IMR-90 (cell line): ENCODE results near the gene CMBL. TPM values are rescaled to one million over a fixed set of nuclear protein-coding genes. Genes with fewer than 3 reads are reported as not detected.

Experiments
- ATAC-seq: fragments of 200-7000 bp; cut with Tn5 transposase; 2 replicates; pipeline ENCODE4 v1.9.1; 2020; ENCODE audit warnings: low read depth, mild to moderate bottlenecking, moderate library complexity
- BruUV-seq: library from RNA; stranded (reverse); fragments of 400-500 nt; replicated peaks from 2 replicates; lab custom pipeline; 2021; lab: Mats Ljungman, UMichigan
- CTCF ChIA-PET: fragments of 300-600 bp; formaldehyde crosslinking; extraction: SDS; loops from one replicate; lab custom pipeline; 2021; ENCODE audit warnings: antibody characterized with exemption; lab: Yijun Ruan, JAX
- POLR2A ChIA-PET: fragments of 300-600 bp; sonication (Branson Sonifier 250); formaldehyde crosslinking; loops from one replicate; lab custom pipeline; 2022; ENCODE audit warnings: antibody characterized with exemption; ENCODE audit not compliant: unreplicated experiment; lab: Charles Lee
- DNase-seq: peaks from one replicate; pipeline ENCODE4 v3.0.0; 2013
- H2AFZ ChIP-seq: replicated peaks from 2 replicates; pipeline ENCODE3; 2013; ENCODE audit warnings: low read length, mild to moderate bottlenecking; ENCODE audit not compliant: poor library complexity
- H2AK5ac ChIP-seq: 2 replicates; pipeline ENCODE4 v1.6.1; 2013; ENCODE audit warnings: low read depth, low read length, inconsistent platforms
- H2AK9ac ChIP-seq: replicated peaks from 2 replicates; pipeline ENCODE3; 2013; ENCODE audit warnings: mild to moderate bottlenecking, low read depth, low read length, moderate library complexity; ENCODE audit not compliant: poor library complexity
- H2BK120ac ChIP-seq: 2 replicates; pipeline ENCODE4 v1.6.1; 2013; ENCODE audit warnings: low read depth, low read length, inconsistent platforms
- H2BK15ac ChIP-seq: 3 replicates; pipeline ENCODE4 v1.6.1; 2013; ENCODE audit warnings: low read depth, low read length, inconsistent platforms
- H2BK20ac ChIP-seq: 2 replicates; pipeline ENCODE4 v1.6.1; 2013; ENCODE audit warnings: low read depth, mild to moderate bottlenecking, inconsistent platforms, low read length, moderate library complexity
- H2BK5ac ChIP-seq: 2 replicates; pipeline ENCODE4 v1.6.1; 2013; ENCODE audit warnings: mild to moderate bottlenecking, low read depth, low read length, inconsistent platforms; ENCODE audit not compliant: poor library complexity, severe bottlenecking
- H3K14ac ChIP-seq: replicated peaks from 2 replicates; pipeline ENCODE4 v1.6.1; 2013; ENCODE audit warnings: low read depth, low read length, inconsistent platforms
- H3K18ac ChIP-seq: 2 replicates; pipeline ENCODE4 v1.6.1; 2013; ENCODE audit warnings: low read depth, low read length, control low read depth
- H3K23ac ChIP-seq: 2 replicates; pipeline ENCODE4 v1.6.1; 2013; ENCODE audit warnings: low read depth, low read length, inconsistent platforms
- H3K27ac ChIP-seq: 2 replicates; pipeline ENCODE4 v1.5.1; 2013; ENCODE audit warnings: mild to moderate bottlenecking, control low read depth, low read length; ENCODE audit not compliant: insufficient read depth
- H3K27me3 ChIP-seq: 2 replicates; pipeline ENCODE4 v1.6.1; 2013; ENCODE audit warnings: low read length; ENCODE audit not compliant: control insufficient read depth, insufficient read depth
- H3K36me3 ChIP-seq: 2 replicates; pipeline ENCODE4 v1.6.1; 2013; ENCODE audit warnings: low read length, mixed read lengths; ENCODE audit not compliant: control insufficient read depth, insufficient read depth
- H3K4ac ChIP-seq: 2 replicates; pipeline ENCODE4 v1.6.1; 2013; ENCODE audit warnings: low read depth, low read length, inconsistent platforms
- H3K4me1 ChIP-seq: 2 replicates; pipeline ENCODE4 v1.6.1; 2013; ENCODE audit warnings: low read length, mixed read lengths; ENCODE audit not compliant: control insufficient read depth, insufficient read depth
- H3K4me2 ChIP-seq: 2 replicates; pipeline ENCODE4 v1.6.1; 2013; ENCODE audit warnings: low read depth, mild to moderate bottlenecking, control low read depth, low read length, moderate library complexity
- H3K4me3 ChIP-seq: 2 replicates; pipeline ENCODE4 v1.5.1; 2013; ENCODE audit warnings: low read depth, mild to moderate bottlenecking, control low read depth, low read length, moderate library complexity; ENCODE audit not compliant: insufficient read depth
- H3K56ac ChIP-seq: 2 replicates; pipeline ENCODE4 v1.6.1; 2013; ENCODE audit warnings: low read length, inconsistent platforms; ENCODE audit not compliant: insufficient read depth; ENCODE audit errors: extremely low read depth
- H3K79me1 ChIP-seq, 2 experiments: 2 replicates each; pipeline ENCODE4 v1.6.1; 2013; ENCODE audit warnings: low read length in 2 of 2, inconsistent platforms in 1 of 2, low read depth in 1 of 2
- H3K9ac ChIP-seq: 2 replicates; pipeline ENCODE4 v1.6.1; 2013; ENCODE audit warnings: low read depth, low read length, control low read depth
- H3K9me1 ChIP-seq: 2 replicates; pipeline ENCODE4 v1.6.1; 2013; ENCODE audit warnings: low read length, inconsistent platforms; ENCODE audit not compliant: insufficient read depth
- H3K9me3 ChIP-seq: 2 replicates; pipeline ENCODE4 v1.6.1; 2013; ENCODE audit warnings: low read length; ENCODE audit not compliant: control insufficient read depth, insufficient read depth
- H4K20me1 ChIP-seq: 2 replicates; pipeline ENCODE4 v1.6.1; 2013; ENCODE audit warnings: low read length, inconsistent platforms; ENCODE audit not compliant: insufficient read depth
- H4K5ac ChIP-seq: 2 replicates; pipeline ENCODE4 v1.6.1; 2013; ENCODE audit warnings: mild to moderate bottlenecking, low read depth, low read length, control low read depth
- H4K8ac ChIP-seq, 2 experiments: 2 replicates each; pipeline ENCODE4 v1.6.1; 2013; ENCODE audit warnings: low read depth in 2 of 2, low read length in 2 of 2, control low read depth in 1 of 2, inconsistent platforms in 1 of 2
- H4K91ac ChIP-seq: 2 replicates; pipeline ENCODE4 v1.6.1; 2013; ENCODE audit warnings: low read depth, low read length, inconsistent platforms; ENCODE audit not compliant: insufficient read depth
- MAFK ChIP-seq: IDR thresholded peaks from 2 replicates; pipeline ENCODE4 v1.6.1; 2012; ENCODE audit warnings: low read depth, low read length, improper control_type of control experiment
- MAZ ChIP-seq: IDR thresholded peaks from 2 replicates; pipeline ENCODE4 v1.6.1; 2012; ENCODE audit warnings: low read depth, mild to moderate bottlenecking, low read length, improper control_type of control experiment, moderate library complexity, borderline replicate concordance
- NFE2L2 ChIP-seq: fragments of 150-350 bp; IDR thresholded peaks from 2 replicates; pipeline ENCODE4 v1.6.1; 2016; ENCODE audit warnings: low read depth, mild to moderate bottlenecking, low read length
- RCOR1 ChIP-seq: IDR thresholded peaks from 2 replicates; pipeline ENCODE4 v1.6.1; 2012; ENCODE audit warnings: mild to moderate bottlenecking, low read length, improper control_type of control experiment; ENCODE audit not compliant: insufficient replicate concordance
- WGBS, 2 experiments: methylation state at CpG; one replicate each; pipeline versions ENCODE4 v1.1.5 to v1.1.7; 2013; ENCODE audit warnings: missing lambda C conversion rate in 2 of 2; ENCODE audit not compliant: insufficient read length in 1 of 2; ENCODE audit errors: extremely low coverage in 2 of 2; 5-methylcytosine and 5-hydroxymethylcytosine counted together
- dilution Hi-C: fragments of 300-500 bp; cut with HindIII; formaldehyde crosslinking; loops from one replicate; pipeline ENCODE4 v1.14.3; 2018; ENCODE audit warnings: low sequenced_read_pairs; ENCODE audit not compliant: unreplicated experiment
- in situ Hi-C: fragments of 300-500 bp; cut with MboI; formaldehyde crosslinking; loops from 3 replicates; pipeline ENCODE4 v1.14.3; 2019; ENCODE audit warnings: low sequenced_read_pairs, inconsistent platforms, mixed read lengths
- intact Hi-C: fragments of 100-400 bp; cut with micrococcal nuclease; formaldehyde crosslinking; loops from 2 replicates; pipeline ENCODE4 v1.10.0; 2022
- polyA plus RNA-seq, 3 experiments: library from polyadenylated mRNA; depleted of rRNA; stranded (reverse); fragments of >200 nt; gene quantifications; 2 replicates each; pipeline ENCODE4 v1.2.3, GENCODE V29; 2012; ENCODE audit warnings: low replicate concordance in 1 of 3
- total RNA-seq: library from RNA; depleted of rRNA; stranded (reverse); fragments of >200 nt; gene quantifications from 2 replicates; pipeline ENCODE4 v1.2.3, GENCODE V29; 2012

The CMBL gene
- total and polyA plus RNA-seq, 2 of the 4 experiments (the other 2 are of a cell fraction), result 5.0 to 26.3 TPM

- 0 out of 2 replicates have a peak, but pooled peaks have one; percentile 32 for TF ChIP-seq MAZ
Measured at GRCh38 chr5:10233505-10233904, 74.2 kb downstream of the CMBL start (continued).

- H4K5ac ChIP-seq, result peak overlapping the region; percentile 88
- H3K4me1 ChIP-seq, result peaks cover 14% of the 10 kb centered on the region
- H3K9ac ChIP-seq, result no peak overlapping the region
- 72% methylated on average over 4 of the region's 7 CpGs; no CpG with 5 or more reads in 1 of the 2 experiments for WGBS, 2 experiments
- peak overlapping the region; percentile 95 for H2BK5ac ChIP-seq
- H2AK5ac ChIP-seq, result peak overlapping the region; percentile 80
- peaks cover 17 to 24% of the 10 kb centered on the region in 2 experiments; a peak in 3 of 4 replicates for H3K79me1 ChIP-seq
- peak overlapping the region; percentile 93 for H2BK120ac ChIP-seq
- in situ Hi-C loops, result loop anchor here (10.0 kb wide), 1 partner anchor 458 kb away; no protein-coding TSS in a partner anchor
- H3K36me3 ChIP-seq, result no peaks in the 10 kb centered on the region
- CTCF ChIA-PET, result interaction anchor here (0.6 to 1.1 kb wide), 5 partner anchors 10 to 79 kb away, joined by 3 read pairs; no protein-coding TSS in a partner anchor
- H3K14ac ChIP-seq, result peak overlapping the region; percentile 79
- H3K56ac ChIP-seq, result peak overlapping the region; percentile 36
- peak overlapping the region; percentile 26; the same call in 1 of the 3 replicates for H2BK15ac ChIP-seq
- H2AFZ ChIP-seq, result peak overlapping the region; percentile 78
- H3K27ac ChIP-seq, result peak overlapping the region; percentile 69
- dilution Hi-C loops, result no loop called here
- peak overlapping the region; percentile 87 for H3K18ac ChIP-seq
- peak overlapping the region; percentile 87 for H2AK9ac ChIP-seq
- intact Hi-C loops, result loop anchor here (1.0 to 5.0 kb wide), 4 partner anchors 93 to 686 kb away; partner anchors contain the start of gene SEMA5A
- no peaks in the 10 kb centered on the region for H3K9me3 ChIP-seq
- H3K4me2 ChIP-seq, result peak overlapping the region; percentile 59
- H3K9me1 ChIP-seq, result peaks cover 19% of the 10 kb centered on the region
- H4K20me1 ChIP-seq, result no peaks in the 10 kb centered on the region
- peak overlapping the region; percentile 55 to 92 for H4K8ac ChIP-seq
- DNase-seq (no peak), ATAC-seq (no peak)
- H3K4ac ChIP-seq, result peak overlapping the region; percentile 96
- no peaks in the 10 kb centered on the region for H3K27me3 ChIP-seq
- H3K4me3 ChIP-seq, result no peak overlapping the region
- TF ChIP-seq RCOR1 (no peak), MAFK (no peak), NFE2L2 (no peak)
- peak overlapping the region; percentile 91 for H2BK20ac ChIP-seq
- peak overlapping the region; percentile 89 for H4K91ac ChIP-seq
- POLR2A ChIA-PET, result no interaction called here
- H3K23ac ChIP-seq, result peak overlapping the region; percentile 66; the same call in 1 of the 2 replicates
- BruUV-seq, result no TSS peak
Measured at GRCh38 chr5:10233011-10233410, 74.7 kb downstream of the CMBL start.
